Prostate gland (tissue), 2 donors: ENCODE results near the gene ANKRD30A.

Experiments used
- CTCF ChIP-seq, 4 experiments: fragments of 200-600 bp in 2 of 4; fragments of 450-650 bp in 2 of 4; sonication (generic) in 2 of 4; IDR thresholded peaks; 1 replicate in 3 of 4; 2 replicates in 1 of 4; pipeline ENCODE4 v1.5.1; 2016 to 2019; ENCODE audit warnings: antibody characterized with exemption in 4 of 4, mild to moderate bottlenecking in 2 of 4, moderate library complexity in 2 of 4
- POLR2A ChIP-seq: fragments of 450-650 bp; IDR thresholded peaks from one replicate; pipeline ENCODE4 v1.6.1; 2016; ENCODE audit warnings: antibody characterized with exemption, mild to moderate bottlenecking

GRCh38 chr10:37289833-37290464, 164.6 kb downstream of the ANKRD30A start:
- TF ChIP-seq POLR2A, result no peak
- TF ChIP-seq CTCF (IDR thresholded peaks at IDR 0.05), result no peak
